ENCODE measurements around the gene GET4.
A peak's percentile ranks its signal among the peaks of the same experiment; 100 is the strongest.
"Not testable (repeated sequence)": the region's sequence is repeated elsewhere in the genome, so short reads cannot be mapped to it uniquely, and the experiment has no call there.

GET4 gene

DNA sequence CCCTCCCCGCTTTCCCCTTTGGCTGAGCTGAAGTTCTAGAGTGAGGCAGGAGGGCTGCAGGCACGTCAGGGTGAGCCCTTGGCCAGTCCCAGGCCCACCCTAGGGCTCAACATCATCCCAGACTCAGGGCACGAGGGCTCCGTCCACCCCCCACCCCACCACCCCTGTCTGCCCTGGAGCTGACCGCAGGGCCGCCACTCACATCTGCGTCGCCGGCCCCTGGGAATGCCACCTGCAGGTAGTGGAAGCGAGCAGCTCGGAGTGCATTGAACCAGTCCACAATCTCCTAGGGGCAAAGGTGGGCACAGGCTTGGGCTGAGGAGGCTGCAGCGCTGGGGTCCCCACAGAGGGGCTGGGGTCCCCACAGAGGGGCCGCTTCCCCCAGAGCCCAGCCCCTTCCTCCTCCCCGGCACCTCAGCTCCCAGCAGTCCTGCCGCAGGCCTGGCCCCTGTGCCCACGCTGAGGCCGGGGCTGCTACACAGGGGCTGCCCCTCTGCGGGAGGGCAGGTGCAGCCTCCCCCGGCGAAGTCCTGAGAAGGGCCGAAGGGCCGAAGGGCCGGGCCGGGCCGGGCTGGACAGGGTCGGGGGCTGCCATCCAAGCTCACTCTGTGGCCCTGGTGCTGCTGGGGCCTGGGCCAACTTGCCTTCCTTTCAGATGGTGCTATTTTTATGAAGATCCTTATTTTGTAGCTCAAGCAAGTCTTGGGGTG is 24.1 kb downstream of the GET4 start:
- DNase-seq (ENCODE audit: low read depth): no peak

DNA sequence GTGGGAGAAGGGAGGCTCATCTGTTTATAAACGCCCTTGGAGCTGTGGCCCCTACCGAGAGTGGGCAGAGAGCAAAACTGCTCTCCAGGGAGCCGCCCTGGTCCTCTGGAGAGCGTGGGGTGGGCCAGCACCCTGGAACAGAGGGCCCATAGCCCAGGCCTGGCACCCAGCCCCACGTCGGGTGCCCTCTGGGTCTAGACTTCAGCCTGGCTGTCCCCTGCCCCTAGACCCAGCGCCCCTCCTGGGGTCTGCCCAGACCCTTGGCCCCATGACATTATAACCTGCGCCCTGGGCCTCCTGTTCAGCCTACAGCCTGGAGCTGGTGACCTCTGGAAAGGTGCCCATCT is 24.7 kb downstream of the GET4 start:
- no peak for DNase-seq (ENCODE audit: low read depth)

DNA sequence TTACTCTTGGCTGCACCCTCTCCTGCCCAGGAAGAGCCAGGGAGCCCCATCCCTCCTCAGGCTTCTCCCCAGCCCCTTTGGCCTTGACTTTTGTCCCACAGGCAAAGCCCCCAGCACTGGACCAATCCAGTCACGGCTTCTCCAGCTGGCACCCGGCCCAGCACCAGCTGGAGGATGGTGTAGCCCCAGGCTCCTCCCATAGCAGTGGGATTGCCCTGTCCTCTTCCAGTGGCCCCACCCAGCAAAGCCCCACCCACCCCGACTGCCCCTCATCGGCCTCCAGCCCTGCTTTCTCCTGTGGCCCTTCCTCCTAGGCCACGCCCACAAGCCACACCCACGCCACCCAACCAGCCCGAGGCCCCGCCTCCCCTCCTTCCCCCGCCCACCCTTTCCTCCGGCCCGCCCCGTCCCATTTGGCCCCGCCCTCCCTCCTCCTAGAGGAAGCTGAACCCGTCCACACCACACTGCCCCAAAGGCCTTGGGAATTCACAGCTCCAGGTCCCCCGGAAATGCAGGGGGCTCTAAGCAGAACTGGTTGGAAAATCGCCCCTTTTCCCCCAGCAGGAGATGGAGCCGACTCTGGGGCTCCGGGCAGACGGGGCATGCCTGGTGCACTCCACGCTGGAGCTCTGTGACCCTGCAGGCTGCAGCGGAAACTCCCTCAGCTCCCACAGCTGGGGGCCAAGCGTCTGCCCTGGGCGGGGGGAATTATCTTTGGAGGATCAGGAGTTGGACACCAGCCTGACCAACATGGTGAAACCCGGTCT is 25.2 kb downstream of the GET4 start:
- peak; percentile 18 for DNase-seq (ENCODE audit: low read depth)

DNA sequence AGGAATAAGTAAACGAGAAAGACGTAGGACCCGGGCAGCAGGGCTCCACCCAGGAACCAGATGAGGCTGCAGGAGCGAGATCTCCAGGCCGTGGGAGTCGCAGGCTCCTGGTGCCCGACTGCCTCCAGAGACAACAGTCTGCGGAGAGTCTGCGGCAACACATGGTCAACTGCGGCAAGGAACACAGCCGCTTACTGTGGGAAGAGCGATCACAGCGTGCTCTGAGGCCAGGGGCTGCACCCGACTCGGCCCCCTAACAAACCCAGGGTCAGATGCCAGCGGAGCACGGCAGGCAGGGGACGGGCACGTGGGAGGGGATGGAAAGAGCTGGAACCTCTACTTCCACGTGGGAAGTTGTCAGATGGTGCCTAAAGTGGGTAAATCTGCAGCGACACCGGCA is 26.6 kb downstream of the GET4 start:
- DNase-seq (ENCODE audit: low read depth): no peak

DNA sequence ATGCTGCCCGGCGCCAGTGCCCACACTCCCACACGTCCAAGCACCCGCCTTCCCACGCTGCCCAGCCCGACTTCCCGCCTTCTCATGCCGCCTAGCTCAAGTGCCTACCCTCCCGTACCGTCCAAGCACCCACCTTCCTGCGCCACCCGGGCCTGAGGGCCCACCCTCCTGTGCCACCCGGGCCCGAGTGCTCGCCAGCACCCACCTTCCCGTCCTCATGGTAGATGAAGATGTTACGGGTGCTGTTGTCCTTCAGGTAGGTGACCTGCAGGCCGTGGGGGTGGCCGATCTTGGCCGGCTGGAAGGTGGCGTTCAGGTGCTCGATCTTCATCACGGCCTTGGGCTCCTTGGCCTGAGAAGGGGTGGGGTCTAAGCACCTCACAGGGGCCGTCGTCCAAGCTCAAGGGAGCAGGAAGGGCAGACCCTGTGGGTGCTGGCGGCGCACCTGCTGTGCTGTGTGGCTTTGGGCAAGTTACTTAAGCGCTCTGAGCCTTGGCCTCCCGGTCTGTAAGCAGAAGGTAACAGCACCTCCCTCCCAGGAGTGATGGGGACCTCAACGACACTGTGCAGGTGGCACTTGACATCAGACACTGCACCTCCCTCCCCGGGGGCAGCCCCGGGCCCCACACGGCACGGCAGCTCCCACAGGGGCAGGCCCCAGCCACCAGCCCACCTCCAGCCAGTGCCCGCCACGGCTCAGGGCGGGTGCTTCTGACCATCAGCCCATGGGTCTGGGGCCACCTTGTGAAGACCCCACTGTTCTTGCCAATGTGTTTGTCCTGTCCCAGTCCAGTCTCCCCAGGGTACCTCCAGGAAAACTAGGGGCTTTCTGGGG is 27.8 kb downstream of the GET4 start:
- DNase-seq (ENCODE audit: low read depth): no peak

DNA sequence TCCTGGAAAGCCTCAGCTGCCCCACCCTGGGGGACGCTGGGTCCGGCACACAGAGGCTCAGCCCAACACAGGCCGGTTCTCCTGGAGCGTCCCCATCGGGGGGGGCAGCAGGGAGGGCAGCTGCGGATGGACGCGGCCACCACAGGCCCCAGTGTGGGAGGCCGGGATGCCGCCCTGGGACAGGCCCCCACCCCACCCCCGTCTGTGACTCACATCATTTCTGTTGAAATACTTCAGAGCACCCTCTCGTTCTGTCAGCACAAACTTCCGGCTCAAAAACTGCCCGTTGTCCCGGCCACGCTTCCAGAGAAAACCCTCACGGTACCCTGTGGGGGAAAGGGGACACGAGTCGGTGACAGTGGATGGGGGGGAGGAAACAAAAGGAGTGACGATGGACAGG is 28.5 kb downstream of the GET4 start:
- peak; percentile 9 for DNase-seq (ENCODE audit: low read depth)

DNA sequence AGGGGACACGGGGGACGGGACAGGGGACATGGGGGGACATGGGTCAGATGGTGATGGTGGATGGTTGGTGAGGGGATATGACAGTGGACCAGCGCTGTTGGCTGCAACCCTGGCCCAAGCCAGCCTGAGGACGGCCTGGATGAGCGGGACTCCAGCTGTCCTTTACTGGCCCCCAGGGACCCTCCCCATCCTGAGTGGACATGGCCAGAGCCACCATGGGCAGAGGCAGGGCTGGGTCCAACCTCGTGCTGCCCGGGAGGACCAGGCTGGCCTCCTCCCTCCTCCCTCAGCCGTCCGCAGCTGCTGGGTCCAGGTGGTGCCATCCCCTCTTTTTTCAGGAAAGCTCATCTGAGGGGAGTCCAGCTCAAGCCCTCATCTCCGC is 30.4 kb downstream of the GET4 start:
- no peak for DNase-seq (ENCODE audit: low read depth)

DNA sequence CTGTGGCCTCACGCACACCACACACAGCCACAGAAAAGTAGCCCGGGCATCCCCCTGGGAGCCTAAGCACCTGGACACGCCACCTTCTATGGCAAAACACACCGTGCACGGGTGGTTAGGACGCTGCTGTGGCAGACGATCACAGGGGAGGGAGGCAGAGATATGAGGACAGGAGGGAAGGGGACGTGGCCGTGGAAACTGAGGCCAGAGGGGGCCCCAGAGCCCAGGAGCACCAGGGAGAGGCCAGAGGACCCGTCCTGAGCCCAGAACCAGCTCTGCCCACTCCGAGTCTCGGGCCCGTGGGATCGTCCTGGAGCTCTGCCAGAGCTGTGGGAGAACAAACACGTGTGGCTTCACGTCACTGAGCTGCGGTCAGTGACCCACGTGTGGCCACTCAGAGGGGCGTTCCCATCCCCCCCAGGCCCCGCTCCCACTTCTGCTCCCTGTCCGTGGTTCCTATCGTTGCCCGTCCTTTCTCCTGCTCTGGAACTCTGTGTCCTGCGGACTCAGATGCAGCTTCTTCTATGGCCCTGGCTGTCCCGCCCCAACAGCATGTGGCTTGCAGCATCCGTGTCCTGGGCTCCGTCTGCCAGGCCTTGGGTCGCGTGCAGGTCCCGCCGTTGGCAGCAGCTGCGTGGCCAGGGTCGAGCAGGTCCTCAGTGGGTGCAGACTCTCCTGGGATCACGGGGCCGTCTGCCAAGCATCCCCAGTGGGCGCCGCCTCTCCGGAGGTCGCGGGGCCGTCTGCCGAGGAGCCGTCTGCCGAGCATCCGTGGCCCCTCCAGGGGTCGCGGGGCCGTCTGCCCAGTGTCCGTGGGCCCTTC is 31.0 kb downstream of the GET4 start:
- DNase-seq (ENCODE audit: low read depth): no peak

DNA sequence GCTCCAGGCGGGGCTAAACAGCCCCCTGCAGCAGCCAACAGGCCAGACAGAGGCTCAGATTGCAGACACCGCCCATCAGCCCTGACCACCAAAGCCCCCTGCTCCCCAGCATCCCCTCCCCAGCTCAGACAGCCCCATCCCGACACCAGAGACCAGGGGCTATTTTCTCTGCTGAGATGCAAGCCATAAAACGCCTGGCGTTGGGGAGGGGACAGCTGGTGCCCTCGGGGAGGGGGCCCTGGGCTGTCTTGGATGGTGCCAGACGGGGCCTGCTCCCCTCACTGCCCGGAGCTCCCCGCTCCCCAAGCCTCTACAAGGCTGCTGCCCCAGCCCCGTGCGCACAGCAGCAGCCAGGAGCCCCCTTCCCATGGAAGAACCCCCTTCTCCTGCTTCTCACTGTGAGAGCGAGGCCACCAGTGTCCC is 31.8 kb downstream of the GET4 start:
- DNase-seq (ENCODE audit: low read depth): no peak

DNA sequence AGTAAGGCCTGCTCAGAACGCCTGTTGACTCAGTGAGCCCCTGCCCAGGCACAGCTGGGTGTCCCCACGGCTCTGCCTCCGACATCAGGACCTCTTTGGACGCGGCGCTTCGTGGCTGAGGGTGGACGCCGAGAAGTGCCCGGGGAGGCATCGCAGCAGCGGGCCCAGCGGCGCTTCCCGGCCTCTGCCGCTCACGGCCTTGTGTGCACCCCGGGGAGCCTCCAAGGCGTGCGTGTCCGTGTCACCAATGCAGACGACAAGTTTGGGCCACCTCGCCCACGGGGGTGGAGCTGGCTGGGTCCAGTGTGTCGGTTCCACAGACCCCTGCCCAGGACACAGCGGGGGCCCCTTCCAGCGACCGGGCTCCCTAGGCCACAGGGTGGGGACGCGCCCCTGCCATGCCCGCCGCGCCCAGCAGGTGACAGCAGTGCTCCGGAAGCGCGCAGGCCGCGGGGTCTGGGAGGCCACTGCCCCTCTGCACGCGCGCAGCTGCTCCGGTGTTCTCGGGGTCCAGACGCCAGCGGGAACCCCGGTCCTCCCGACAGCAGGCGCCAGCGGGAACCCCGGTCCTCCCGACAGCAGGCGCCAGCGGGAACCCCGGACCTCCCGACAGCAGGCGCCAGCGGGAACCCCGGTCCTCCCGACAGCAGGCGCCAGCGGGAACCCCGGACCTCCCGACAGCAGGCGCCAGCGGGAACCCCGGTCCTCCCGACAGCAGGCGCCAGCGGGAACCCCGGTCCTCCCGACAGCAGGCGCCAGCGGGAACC is 32.4 kb downstream of the GET4 start:
- DNase-seq (ENCODE audit: low read depth): not testable (repeated sequence)

DNA sequence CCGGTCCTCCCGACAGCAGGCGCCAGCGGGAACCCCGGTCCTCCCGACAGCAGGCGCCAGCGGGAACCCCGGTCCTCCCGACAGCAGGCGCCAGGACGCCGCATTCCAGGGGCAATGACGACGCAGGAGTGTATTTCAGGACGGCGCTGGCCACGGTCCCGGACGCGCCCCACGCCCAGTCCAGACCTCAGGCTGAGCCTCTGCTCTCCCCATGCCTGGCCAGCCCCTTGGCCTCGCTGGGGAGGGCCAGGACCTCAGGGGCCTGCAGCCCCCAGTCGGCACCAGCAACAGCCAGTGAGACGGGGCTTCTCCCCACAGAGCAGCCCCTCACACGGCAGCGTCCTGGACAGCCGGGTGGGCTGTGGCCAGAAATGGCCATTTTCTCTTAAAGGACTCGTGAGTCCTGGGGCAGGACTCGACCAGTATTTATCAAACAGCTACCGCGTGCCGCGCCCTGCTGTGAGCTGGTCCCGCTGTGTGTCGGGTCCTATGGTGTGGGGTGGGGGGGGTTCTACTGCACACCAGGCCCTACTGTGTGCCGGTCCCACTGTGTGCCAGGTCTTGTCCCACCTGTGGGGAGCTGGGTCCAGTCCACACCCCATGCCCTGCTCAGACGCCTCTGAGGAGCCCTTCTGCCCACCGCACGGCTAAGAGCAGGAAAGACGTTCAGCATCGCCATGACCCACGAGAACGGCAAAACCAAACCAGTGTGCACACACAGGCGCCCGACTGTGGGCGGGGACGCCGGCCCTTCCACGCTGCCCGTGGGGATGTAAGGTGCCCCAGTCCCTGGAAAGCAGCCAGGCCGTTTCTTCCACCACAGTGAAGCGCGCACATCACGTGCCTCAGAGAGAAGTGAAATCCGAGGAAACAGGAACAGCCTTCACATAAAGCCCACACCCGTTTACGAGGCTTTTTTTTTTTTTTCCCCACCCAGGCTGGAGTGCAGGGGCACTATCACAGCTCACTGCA is 33.3 kb downstream of the GET4 start:
- no peak for DNase-seq (ENCODE audit: low read depth)

DNA sequence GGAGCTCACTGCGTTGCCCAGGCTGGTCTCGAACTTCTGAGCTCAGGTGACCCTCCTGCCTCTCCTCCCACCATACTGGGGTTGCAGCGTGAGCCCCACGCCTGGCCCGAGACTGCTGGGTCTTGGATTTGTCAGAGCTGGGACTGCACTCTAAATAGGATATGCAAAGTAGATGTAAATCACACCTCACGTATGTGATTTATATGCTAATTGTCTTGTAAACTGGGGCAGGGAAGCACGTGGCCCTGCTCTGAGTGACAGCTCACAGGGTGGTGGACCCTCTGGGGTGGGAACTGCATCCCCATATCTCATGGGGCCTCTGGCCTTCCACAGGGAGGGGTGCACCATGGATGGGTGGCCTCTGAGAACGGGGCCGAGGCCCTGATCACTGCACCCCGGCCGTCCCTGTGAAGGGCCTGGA is 34.1 kb downstream of the GET4 start:
- DNase-seq (ENCODE audit: low read depth): no peak

DNA sequence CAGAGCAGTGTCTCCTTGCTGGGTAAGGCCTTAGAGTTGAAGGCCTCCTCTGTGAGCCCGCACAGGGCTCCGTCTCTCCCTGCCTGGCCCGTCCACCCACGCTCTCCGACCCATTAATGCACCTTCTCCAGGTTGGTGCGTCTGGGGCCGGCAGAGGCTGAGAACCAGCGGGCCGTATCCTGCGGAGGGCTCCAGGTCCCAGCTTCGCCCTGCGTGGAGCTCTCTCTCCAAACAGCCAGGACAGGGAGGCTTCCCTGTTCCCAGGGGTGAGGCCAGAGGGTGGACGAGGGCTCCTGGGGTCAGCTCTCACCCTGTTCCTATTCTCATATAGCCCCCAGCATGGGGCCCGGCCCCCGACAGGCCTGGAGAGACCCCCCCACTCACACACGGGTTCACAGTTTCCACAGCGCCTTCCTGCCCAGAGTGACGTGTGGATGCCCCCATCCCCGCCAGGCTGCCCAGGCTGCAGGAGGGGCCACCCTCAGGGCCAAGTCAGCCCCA is 34.6 kb downstream of the GET4 start:
- DNase-seq (ENCODE audit: low read depth): no peak

DNA sequence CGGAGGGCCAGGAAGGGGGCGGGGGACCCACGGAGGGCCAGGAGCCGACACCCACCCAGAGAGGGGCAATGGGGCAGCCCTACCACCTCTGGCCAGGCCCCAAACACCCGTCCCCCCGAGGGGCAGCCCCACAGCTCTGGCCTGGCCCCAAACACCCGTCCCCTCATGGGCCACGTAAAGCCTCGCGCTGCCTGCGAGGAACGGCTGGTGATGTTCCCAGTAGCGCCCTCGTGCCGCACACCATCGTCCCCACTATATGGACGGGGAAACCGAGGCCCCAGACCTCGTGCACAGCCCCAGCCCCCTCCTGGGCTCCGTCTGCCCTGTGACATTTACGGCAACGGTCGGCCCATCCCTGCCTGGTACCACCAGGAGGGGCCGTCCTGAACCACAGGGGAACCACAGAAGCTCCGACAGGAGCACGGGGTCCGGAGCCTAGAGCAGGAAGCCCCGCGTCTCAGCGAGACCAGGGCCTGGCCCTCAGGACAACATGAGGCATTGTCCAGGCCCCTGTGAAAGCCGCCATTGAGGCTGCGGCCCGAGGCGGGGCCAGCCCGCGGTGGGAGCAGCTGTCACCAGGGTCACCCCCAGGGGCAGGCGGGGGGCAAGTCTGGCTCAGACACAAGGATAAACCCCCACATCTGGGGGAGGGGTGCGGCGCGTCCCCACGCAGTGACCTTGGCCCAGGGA is 35.6 kb downstream of the GET4 start:
- DNase-seq (ENCODE audit: low read depth): no peak

DNA sequence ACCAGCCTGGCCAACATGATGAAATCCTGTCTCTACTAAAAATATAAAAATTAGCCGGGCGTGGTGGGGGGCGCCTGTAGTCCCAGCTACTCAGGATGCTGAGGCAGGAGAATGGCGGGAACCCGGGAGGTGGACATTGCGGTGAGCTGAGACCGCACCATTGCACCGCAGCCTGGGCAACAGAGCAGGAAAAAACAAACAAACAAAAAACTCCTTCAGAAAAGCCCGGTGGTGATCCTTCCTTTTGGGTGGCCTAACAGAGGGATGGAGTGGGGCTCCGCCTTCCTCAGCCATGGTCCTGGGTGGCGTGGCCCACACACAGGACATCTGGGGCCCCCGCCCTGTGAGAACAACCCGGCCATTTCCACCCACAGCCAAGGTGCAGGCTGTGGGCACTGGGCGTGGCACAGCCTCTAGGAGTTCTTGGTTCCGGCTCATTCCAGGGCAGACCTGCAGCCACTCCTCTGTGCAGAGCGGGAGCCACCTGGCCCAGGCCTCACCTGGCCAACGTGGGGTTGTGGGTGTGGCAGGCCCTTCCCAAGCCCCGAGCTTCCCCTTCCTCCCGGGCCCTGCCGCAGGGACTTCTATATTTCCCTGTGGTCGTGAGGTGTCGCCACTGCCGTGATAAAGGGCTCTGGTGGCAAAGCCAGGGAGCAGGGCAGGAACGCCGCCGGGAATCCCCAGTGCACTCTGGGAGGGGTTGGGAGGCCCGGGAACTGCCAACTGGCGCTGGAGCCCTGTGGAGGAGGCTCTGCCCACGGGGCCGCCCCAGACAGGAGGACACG is 37.6 kb downstream of the GET4 start:
- DNase-seq (ENCODE audit: low read depth): no peak

DNA sequence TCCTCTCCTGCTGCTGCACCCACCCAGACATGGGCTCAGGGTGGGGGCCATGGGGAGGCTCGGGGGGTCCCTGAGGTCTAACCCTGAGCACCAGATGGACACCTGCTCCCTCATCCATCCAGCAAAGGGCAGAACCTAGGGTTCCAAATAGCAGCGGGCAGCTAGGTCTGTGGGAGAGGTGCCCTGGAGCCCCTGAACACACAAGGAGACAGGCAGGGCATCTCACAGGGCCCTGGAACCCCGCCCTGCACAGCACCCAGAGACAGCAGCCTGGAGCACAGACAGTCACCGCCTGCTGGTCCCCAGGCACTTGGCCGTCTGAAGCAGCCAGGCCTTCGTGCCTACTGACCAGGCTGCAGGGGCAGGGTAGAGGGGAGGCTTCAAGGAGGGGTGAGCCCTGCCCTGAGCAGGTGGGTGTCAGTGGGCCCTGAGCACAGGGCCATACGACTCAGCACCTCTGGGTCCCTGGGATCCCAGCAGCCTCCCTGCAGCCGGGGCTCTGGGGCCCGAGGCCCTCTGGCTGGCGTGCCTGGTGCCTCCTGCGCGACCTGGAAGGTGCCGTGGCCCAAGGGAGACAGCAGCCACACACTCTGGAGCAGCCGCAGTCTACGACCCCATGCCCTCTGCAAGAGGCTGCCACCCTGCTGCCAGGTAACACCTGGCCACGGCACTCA is 38.3 kb downstream of the GET4 start:
- DNase-seq (ENCODE audit: low read depth): no peak

DNA sequence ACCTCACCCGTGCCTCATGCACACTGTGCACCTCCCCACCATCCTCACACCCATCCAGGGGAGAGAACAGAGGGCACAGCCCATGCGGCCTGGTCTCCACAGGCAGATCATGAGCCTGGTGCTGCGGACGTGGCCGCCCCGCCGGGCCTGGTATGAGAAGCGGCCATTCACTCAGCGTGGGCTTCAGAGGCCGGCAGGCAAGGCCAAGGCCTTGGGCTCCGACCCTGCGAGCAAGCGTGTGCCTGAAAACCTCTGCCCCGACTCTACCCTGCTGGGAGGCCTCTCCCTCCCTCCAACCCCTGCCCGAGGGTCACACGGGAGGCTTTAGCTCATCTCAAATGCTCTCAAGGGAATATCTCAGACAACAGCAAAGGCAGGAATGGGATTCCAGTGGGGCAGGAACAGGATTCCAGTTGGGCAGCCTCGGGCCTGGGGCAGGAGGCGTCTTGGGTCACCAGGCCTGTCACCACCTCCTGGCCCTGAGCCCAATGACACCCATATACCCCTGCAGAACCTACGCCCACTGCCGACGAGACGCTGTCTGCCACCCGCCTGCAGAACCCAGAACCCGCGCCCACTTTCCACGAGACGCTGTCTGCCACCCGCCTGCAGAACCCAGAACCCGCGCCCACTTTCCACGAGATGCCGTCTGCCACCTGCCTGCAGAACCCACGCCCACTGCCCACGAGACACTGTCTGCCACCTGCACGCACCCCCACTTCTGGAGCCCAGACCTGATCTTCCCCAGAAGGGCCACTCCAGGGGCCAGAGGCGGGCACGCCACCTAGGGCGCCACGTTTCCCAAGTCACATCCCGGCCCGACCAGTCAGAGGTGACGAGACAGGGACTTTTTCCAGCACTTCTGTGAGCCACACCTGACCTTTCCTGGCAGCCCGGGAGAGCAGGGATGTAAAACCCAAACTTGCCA is 39.2 kb downstream of the GET4 start:
- DNase-seq (ENCODE audit: low read depth): no peak

Data from HS-5 (cell line).